Measurements from ENCODE around the gene CADM2. TPM values are rescaled to one million over a fixed set of nuclear protein-coding genes. Genes with fewer than 3 reads are reported as not detected.

The CADM2 gene
- total RNA-seq, 1 donor from 2014 or later, result 4.4 TPM

GRCh38 chr3:84946240-84946639, 12.5 kb upstream of the CADM2 start:
- Mint-ChIP-seq H3K9me3 (ENCODE audit: low read depth) (no peaks in the 10 kb centered on the region), H3K36me3 (ENCODE audit: insufficient read depth) (no peaks in the 10 kb centered on the region), H3K4me3 (ENCODE audit: low read depth) (no peak overlapping the region), H3K27me3 (no peaks in the 10 kb centered on the region), H3K4me1 (ENCODE audit: low read depth) (no peaks in the 10 kb centered on the region), H3K27ac (no peak overlapping the region)
- DNase-seq (ENCODE audit: low spot score, unreplicated experiment), result no peak
- TF ChIP-seq CTCF (IDR thresholded peaks at IDR 0.05; ENCODE audit: unreplicated experiment), result no peak

GRCh38 chr3:84959470-84960271, 882 bp downstream of the CADM2 start:
- Mint-ChIP-seq H3K27me3 (peaks cover 49% of the 10 kb centered on the region), H3K4me3 (ENCODE audit: low read depth) (peak overlapping the region; percentile 77), H3K36me3 (ENCODE audit: insufficient read depth) (no peaks in the 10 kb centered on the region), H3K4me1 (ENCODE audit: low read depth) (peaks cover 19% of the 10 kb centered on the region), H3K27ac (no peak overlapping the region), H3K9me3 (ENCODE audit: low read depth) (no peaks in the 10 kb centered on the region)
- DNase-seq (ENCODE audit: low spot score, unreplicated experiment), result no peak
- no peak for TF ChIP-seq CTCF (IDR thresholded peaks at IDR 0.05; ENCODE audit: unreplicated experiment)

GRCh38 chr3:84960581-84960980, 1.8 kb downstream of the CADM2 start:
- DNase-seq (ENCODE audit: low spot score, unreplicated experiment), result no peak
- no peak overlapping the region for H3K27ac Mint-ChIP-seq

GRCh38 chr3:84961011-84961410, 2.2 kb downstream of the CADM2 start:
- H3K27me3 Mint-ChIP-seq, result peaks cover 49% of the 10 kb centered on the region
- H3K9me3 Mint-ChIP-seq (ENCODE audit: low read depth), result no peaks in the 10 kb centered on the region
- H3K27ac Mint-ChIP-seq, result no peak overlapping the region
- no peak for DNase-seq (ENCODE audit: low spot score, unreplicated experiment)
- peak overlapping the region; percentile 48 for H3K4me3 Mint-ChIP-seq (ENCODE audit: low read depth)
- no peak for TF ChIP-seq CTCF (IDR thresholded peaks at IDR 0.05; ENCODE audit: unreplicated experiment)
- no peaks in the 10 kb centered on the region for H3K36me3 Mint-ChIP-seq (ENCODE audit: insufficient read depth)
- H3K4me1 Mint-ChIP-seq (ENCODE audit: low read depth), result peaks cover 19% of the 10 kb centered on the region

More at GRCh38 chr3:84960581-84960980, 1.8 kb downstream of the CADM2 start:
- Mint-ChIP-seq H3K36me3 (ENCODE audit: insufficient read depth) (no peaks in the 10 kb centered on the region), H3K27me3 (peaks cover 49% of the 10 kb centered on the region), H3K4me3 (ENCODE audit: low read depth) (peak overlapping the region; percentile 48), H3K4me1 (ENCODE audit: low read depth) (peaks cover 19% of the 10 kb centered on the region), H3K9me3 (ENCODE audit: low read depth) (no peaks in the 10 kb centered on the region)
- no peak for TF ChIP-seq CTCF (IDR thresholded peaks at IDR 0.05; ENCODE audit: unreplicated experiment)

GRCh38 chr3:84961521-84962255, 2.9 kb downstream of the CADM2 start:
- DNase-seq (ENCODE audit: low spot score, unreplicated experiment), result no peak
- H3K9me3 Mint-ChIP-seq (ENCODE audit: low read depth), result no peaks in the 10 kb centered on the region
- H3K4me1 Mint-ChIP-seq (ENCODE audit: low read depth), result peaks cover 19% of the 10 kb centered on the region
- no peak overlapping the region for H3K27ac Mint-ChIP-seq
- H3K36me3 Mint-ChIP-seq (ENCODE audit: insufficient read depth), result no peaks in the 10 kb centered on the region
- H3K27me3 Mint-ChIP-seq, result peaks cover 47% of the 10 kb centered on the region
- TF ChIP-seq CTCF (IDR thresholded peaks at IDR 0.05; ENCODE audit: unreplicated experiment), result no peak
- H3K4me3 Mint-ChIP-seq (ENCODE audit: low read depth), result peak overlapping the region; percentile 48
